HepG2 (cell line): ENCODE results near the gene FXR2. TPM values are rescaled to one million over a fixed set of nuclear protein-coding genes. Genes with fewer than 3 reads are reported as not detected.
A peak's percentile ranks its signal among the peaks of the same experiment; 100 is the strongest.

Source experiments
- ATAC-seq: fragments of 200-7000 bp; cut with Tn5 transposase; 3 replicates; pipeline ENCODE4 v1.9.1; 2020; ENCODE audit warnings: mild to moderate bottlenecking, moderate library complexity
- BruUV-seq: library from RNA; stranded (reverse); fragments of 400-500 nt; replicated peaks from 2 replicates; lab custom pipeline; 2021; lab: Mats Ljungman, UMichigan
- CTCF ChIA-PET: fragments of 300-600 bp; formaldehyde crosslinking; extraction: SDS; loops from one replicate; lab custom pipeline; 2021; ENCODE audit warnings: low total read pairs, inconsistent platforms, low intra/inter-chr PET ratio; lab: Yijun Ruan, JAX
- POLR2A ChIA-PET: fragments of 350-600 bp; sonication (Branson Sonifier 250); formaldehyde crosslinking; loops from one replicate; lab custom pipeline; 2020; ENCODE audit warnings: antibody characterized with exemption, inconsistent platforms; lab: Yijun Ruan, JAX
- DNase-seq: peaks from one replicate; pipeline ENCODE4 v3.0.0-alpha.2; 2015; ENCODE audit warnings: low spot score
- FAIRE-seq: peaks from 3 replicates; lab custom pipeline; 2011; peaks lifted over from hg19 to GRCh38; lab: Jason Lieb, UNC
- H2AFZ ChIP-seq: one replicate; pipeline ENCODE4 v1.6.1; 2011; ENCODE audit warnings: low read length, inconsistent platforms
- H3K27ac ChIP-seq: fragments of 300-600 bp; 3 replicates; pipeline ENCODE4 v1.8.0; 2011; ENCODE audit warnings: mixed run types, mild to moderate bottlenecking, mixed read lengths, low read length, inconsistent platforms; ENCODE audit not compliant: insufficient read depth; ENCODE audit errors: extremely low read length
- H3K27me3 ChIP-seq, 2 experiments: fragments of 200-600 bp in 1 of 2; 2 replicates in 1 of 2; 3 replicates in 1 of 2; pipeline versions ENCODE4 v1.6.0 to v1.8.0; 2011; ENCODE audit warnings: low read length in 2 of 2, mild to moderate bottlenecking in 2 of 2, moderate library complexity in 2 of 2, inconsistent platforms in 1 of 2; ENCODE audit not compliant: insufficient read depth in 2 of 2, control insufficient read depth in 1 of 2
- H3K36me3 ChIP-seq, 2 experiments: fragments of 200-600 bp in 1 of 2; replicated peaks in 1 of 2; 2 replicates in 1 of 2; 3 replicates in 1 of 2; pipeline versions ENCODE4 v1.5.1 to v1.8.0; 2011; ENCODE audit warnings: low read length in 2 of 2, inconsistent platforms in 1 of 2; ENCODE audit not compliant: insufficient read depth in 2 of 2, control insufficient read depth in 1 of 2
- H3K4me1 ChIP-seq: 2 replicates; pipeline ENCODE4 v1.5.1; 2012; ENCODE audit warnings: low read length, inconsistent platforms; ENCODE audit not compliant: insufficient read depth
- H3K4me2 ChIP-seq: 2 replicates; pipeline ENCODE4 v1.6.0; 2011; ENCODE audit warnings: low read depth, low read length, inconsistent platforms
- H3K4me3 ChIP-seq, 3 experiments: fragments of 200-600 bp in 1 of 3; sonication (generic), shearing (Covaris generic) in 1 of 3; replicated peaks in 1 of 3; 2 replicates each; pipeline ENCODE4 v1.5.1; 2011 to 2016; ENCODE audit warnings: low read length in 3 of 3, inconsistent platforms in 2 of 3, low read depth in 2 of 3, mild to moderate bottlenecking in 2 of 3, control low read depth in 1 of 3, mixed read lengths in 1 of 3; ENCODE audit not compliant: insufficient read depth in 1 of 3
- H3K79me2 ChIP-seq: one replicate; pipeline ENCODE4 v1.6.1; 2011; ENCODE audit warnings: low read length, inconsistent platforms; ENCODE audit not compliant: insufficient read depth
- H3K9ac ChIP-seq: 2 replicates; pipeline ENCODE4 v1.6.0; 2011; ENCODE audit warnings: mild to moderate bottlenecking, low read depth, low read length, inconsistent platforms; ENCODE audit not compliant: insufficient read depth
- H3K9me3 ChIP-seq: 2 replicates; pipeline ENCODE4 v1.5.1; 2012; ENCODE audit warnings: mild to moderate bottlenecking, low read length
- H4K20me1 ChIP-seq: 2 replicates; pipeline ENCODE4 v1.6.0; 2011; ENCODE audit warnings: inconsistent platforms, mild to moderate bottlenecking, low read length, moderate library complexity; ENCODE audit not compliant: insufficient read depth
- GTF2F1 ChIP-seq: fragments of 150-350 bp; IDR thresholded peaks from 2 replicates; pipeline ENCODE4 v1.6.1; 2014; ENCODE audit warnings: low read length
- KLF12 ChIP-seq: sonication (generic); formaldehyde crosslinking; IDR thresholded peaks from 2 replicates; pipeline ENCODE4 v1.4.0; 2020; ENCODE audit warnings: missing genetic modification reagents, borderline replicate concordance
- RFX3 ChIP-seq: IDR thresholded peaks from 2 replicates; pipeline ENCODE4 v1.6.1; 2016; ENCODE audit warnings: missing biosample characterization, missing genetic modification reagents
- ZBTB20 ChIP-seq: sonication (generic); formaldehyde crosslinking; IDR thresholded peaks from 2 replicates; pipeline ENCODE4 v1.8.1; 2023; ENCODE audit warnings: missing genetic modification reagents, low read depth, mild to moderate bottlenecking, borderline replicate concordance
- ZFX ChIP-seq: sonication (generic); formaldehyde crosslinking; IDR thresholded peaks from 2 replicates; pipeline ENCODE4 v1.4.0; 2020; ENCODE audit warnings: mild to moderate bottlenecking, low read depth, missing genetic modification reagents, moderate library complexity
- ZKSCAN8 ChIP-seq: IDR thresholded peaks from 2 replicates; pipeline ENCODE4 v1.6.1; 2016; ENCODE audit warnings: borderline replicate concordance, missing genetic modification reagents, missing compliant biosample characterization
- ZNF143 ChIP-seq: sonication (generic); formaldehyde crosslinking; IDR thresholded peaks from 2 replicates; pipeline ENCODE4 v1.4.0; 2020; ENCODE audit warnings: missing genetic modification reagents
- ZNF720 ChIP-seq: sonication (generic); formaldehyde crosslinking; IDR thresholded peaks from 2 replicates; pipeline ENCODE4 v1.4.0; 2020; ENCODE audit warnings: missing genetic modification reagents
- WGBS: methylation state at CpG from one replicate; pipeline ENCODE4 v1.1.6; 2017; ENCODE audit warnings: low lambda C conversion rate; 5-methylcytosine and 5-hydroxymethylcytosine counted together
- in situ Hi-C: cut with HindIII; loops from 2 replicates; pipeline ENCODE4 v1.10.0; 2017; ENCODE audit warnings: low pct_unique_long_range_greater_than_20kb; ENCODE audit not compliant: extremely low pct_ligation_motif_present
- intact Hi-C: fragments of 100-400 bp; cut with micrococcal nuclease; formaldehyde crosslinking; loops from one replicate; pipeline ENCODE4 v1.10.0; 2022; ENCODE audit not compliant: unreplicated experiment
- polyA plus RNA-seq, 8 experiments: library from polyadenylated mRNA; depleted of rRNA in 3 of 8; stranded (reverse) in 7 of 8; unstranded in 1 of 8; fragments of >200 nt; fragmentation: Illumina TruSeq in 4 of 8; extraction: Trizol in 4 of 8; gene quantifications; 2 replicates each; pipeline versions ENCODE4 v1.2.1 to v1.2.3, GENCODE V29; 2011 to 2016; ENCODE audit warnings: low read depth in 4 of 8, missing spikeins in 1 of 8, mixed read lengths in 1 of 8; ENCODE audit not compliant: insufficient read depth in 1 of 8
- total RNA-seq, 5 experiments: library from RNA; depleted of rRNA; stranded (reverse); fragments of >200 nt; fragmentation: Illumina TruSeq; extraction: Trizol; gene quantifications; 2 replicates each; pipeline ENCODE4 v1.2.3, GENCODE V29; 2016; ENCODE audit warnings: low read depth in 1 of 5
- TF ChIP-seq, protein P1 (sequence below): sonication (generic); formaldehyde crosslinking; IDR thresholded peaks from 2 replicates; pipeline ENCODE4 v1.5.0; 2020; ENCODE audit warnings: missing genetic modification reagents
- TF ChIP-seq, protein P2 (sequence below): IDR thresholded peaks from 2 replicates; pipeline ENCODE4 v1.6.1; 2016; ENCODE audit warnings: mild to moderate bottlenecking, missing biosample characterization, missing genetic modification reagents
- TF ChIP-seq, protein P3 (sequence below): sonication (generic); formaldehyde crosslinking; IDR thresholded peaks from 2 replicates; pipeline ENCODE4 v1.4.0; 2020; ENCODE audit warnings: mild to moderate bottlenecking, missing genetic modification reagents
- TF ChIP-seq, protein P4 (sequence below): sonication (generic); formaldehyde crosslinking; IDR thresholded peaks from 2 replicates; pipeline ENCODE4 v1.9.0; 2021; ENCODE audit warnings: missing genetic modification reagents, borderline replicate concordance
- TF ChIP-seq, protein P5 (sequence below): sonication (generic); formaldehyde crosslinking; IDR thresholded peaks from 2 replicates; pipeline ENCODE4 v1.4.0; 2020; ENCODE audit warnings: missing genetic modification reagents, borderline replicate concordance

The FXR2 gene
- total and polyA plus RNA-seq, 2 of the 13 experiments (the other 11 are each of a cell fraction or from before 2014, with no cell fraction given): 20.9 to 24.4 TPM

DNA sequence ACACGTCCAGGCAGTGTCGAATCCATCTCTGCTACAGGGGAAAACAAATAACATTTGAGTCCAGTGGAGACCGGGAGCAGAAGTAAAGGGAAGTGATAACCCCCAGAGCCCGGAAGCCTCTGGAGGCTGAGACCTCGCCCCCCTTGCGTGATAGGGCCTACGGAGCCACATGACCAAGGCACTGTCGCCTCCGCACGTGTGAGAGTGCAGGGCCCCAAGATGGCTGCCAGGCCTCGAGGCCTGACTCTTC, 42.4 kb downstream of the FXR2 start (continued):
- TF ChIP-seq ZFX: peak; percentile 97
- TF ChIP-seq, protein P1, sequence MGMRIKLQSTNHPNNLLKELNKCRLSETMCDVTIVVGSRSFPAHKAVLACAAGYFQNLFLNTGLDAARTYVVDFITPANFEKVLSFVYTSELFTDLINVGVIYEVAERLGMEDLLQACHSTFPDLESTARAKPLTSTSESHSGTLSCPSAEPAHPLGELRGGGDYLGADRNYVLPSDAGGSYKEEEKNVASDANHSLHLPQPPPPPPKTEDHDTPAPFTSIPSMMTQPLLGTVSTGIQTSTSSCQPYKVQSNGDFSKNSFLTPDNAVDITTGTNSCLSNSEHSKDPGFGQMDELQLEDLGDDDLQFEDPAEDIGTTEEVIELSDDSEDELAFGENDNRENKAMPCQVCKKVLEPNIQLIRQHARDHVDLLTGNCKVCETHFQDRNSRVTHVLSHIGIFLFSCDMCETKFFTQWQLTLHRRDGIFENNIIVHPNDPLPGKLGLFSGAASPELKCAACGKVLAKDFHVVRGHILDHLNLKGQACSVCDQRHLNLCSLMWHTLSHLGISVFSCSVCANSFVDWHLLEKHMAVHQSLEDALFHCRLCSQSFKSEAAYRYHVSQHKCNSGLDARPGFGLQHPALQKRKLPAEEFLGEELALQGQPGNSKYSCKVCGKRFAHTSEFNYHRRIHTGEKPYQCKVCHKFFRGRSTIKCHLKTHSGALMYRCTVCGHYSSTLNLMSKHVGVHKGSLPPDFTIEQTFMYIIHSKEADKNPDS (CRISPR knock-in tag): 0 out of 2 replicates have a peak, but pooled peaks have one; percentile 11
- TF ChIP-seq ZNF143 (CRISPR knock-in tag): peak; percentile 63

DNA sequence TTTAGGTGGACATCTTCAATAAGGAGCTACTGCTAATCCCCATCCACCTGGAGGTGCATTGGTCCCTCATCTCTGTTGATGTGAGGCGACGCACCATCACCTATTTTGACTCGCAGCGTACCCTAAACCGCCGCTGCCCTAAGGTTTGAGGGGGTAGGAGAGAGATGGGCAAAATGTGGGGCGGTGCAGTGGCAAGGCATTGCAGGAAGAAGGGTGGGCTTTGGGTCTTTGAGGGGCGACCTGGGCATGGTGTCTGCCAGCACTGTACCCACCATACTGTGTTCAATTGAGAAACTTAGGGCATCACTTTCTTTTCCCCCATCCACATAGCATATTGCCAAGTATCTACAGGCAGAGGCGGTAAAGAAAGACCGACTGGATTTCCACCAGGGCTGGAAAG, 44.3 kb downstream of the FXR2 start:
- ChIA-PET POLR2A (interaction anchor here (0.9 to 1.9 kb wide), 2 partner anchors 9 to 45 kb away, joined by 3 to 6 read pairs; partner anchors contain the start of genes CD68 and FXR2), CTCF (no interaction called here)
- no TSS peak for BruUV-seq
- H3K4me1 ChIP-seq: peaks cover 27% of the 10 kb centered on the region
- no peaks in the 10 kb centered on the region; a peak in 1 of 5 replicates for H3K27me3 ChIP-seq
- H3K36me3 ChIP-seq: peaks cover 10 to 59% of the 10 kb centered on the region in 2 experiments
- peaks cover 31% of the 10 kb centered on the region for H3K79me2 ChIP-seq
- no peak overlapping the region for H3K4me3 ChIP-seq
- intact Hi-C loops: loop anchor here (5.0 kb wide), 1 partner anchor 117 kb away; the partner anchor contains the start of genes TP53 and WRAP53
- H3K4me2 ChIP-seq: no peak overlapping the region
- DNase-seq (no peak), FAIRE-seq (no peak), ATAC-seq (no peak)
- no peak overlapping the region for H3K27ac ChIP-seq
- H3K9me3 ChIP-seq: no peaks in the 10 kb centered on the region
- in situ Hi-C loops: loop anchor here (10.0 kb wide), 1 partner anchor 274 kb away; no protein-coding TSS in a partner anchor
- H4K20me1 ChIP-seq: peaks cover 19% of the 10 kb centered on the region
- no peak overlapping the region for H3K9ac ChIP-seq
- no peak overlapping the region for H2AFZ ChIP-seq
- WGBS: 100% methylated on average over 10 of the region's 10 CpGs
- TF ChIP-seq ZBTB20 (CRISPR knock-in tag) (no peak), KLF12 (CRISPR knock-in tag) (no peak), ZNF720 (CRISPR knock-in tag) (no peak), RFX3 (CRISPR knock-in tag) (no peak), ZKSCAN8 (CRISPR knock-in tag) (no peak), GTF2F1 (no peak)
- TF ChIP-seq, protein P2, sequence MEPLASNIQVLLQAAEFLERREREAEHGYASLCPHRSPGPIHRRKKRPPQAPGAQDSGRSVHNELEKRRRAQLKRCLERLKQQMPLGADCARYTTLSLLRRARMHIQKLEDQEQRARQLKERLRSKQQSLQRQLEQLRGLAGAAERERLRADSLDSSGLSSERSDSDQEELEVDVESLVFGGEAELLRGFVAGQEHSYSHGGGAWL (CRISPR knock-in tag): no peak
- TF ChIP-seq, protein P3, sequence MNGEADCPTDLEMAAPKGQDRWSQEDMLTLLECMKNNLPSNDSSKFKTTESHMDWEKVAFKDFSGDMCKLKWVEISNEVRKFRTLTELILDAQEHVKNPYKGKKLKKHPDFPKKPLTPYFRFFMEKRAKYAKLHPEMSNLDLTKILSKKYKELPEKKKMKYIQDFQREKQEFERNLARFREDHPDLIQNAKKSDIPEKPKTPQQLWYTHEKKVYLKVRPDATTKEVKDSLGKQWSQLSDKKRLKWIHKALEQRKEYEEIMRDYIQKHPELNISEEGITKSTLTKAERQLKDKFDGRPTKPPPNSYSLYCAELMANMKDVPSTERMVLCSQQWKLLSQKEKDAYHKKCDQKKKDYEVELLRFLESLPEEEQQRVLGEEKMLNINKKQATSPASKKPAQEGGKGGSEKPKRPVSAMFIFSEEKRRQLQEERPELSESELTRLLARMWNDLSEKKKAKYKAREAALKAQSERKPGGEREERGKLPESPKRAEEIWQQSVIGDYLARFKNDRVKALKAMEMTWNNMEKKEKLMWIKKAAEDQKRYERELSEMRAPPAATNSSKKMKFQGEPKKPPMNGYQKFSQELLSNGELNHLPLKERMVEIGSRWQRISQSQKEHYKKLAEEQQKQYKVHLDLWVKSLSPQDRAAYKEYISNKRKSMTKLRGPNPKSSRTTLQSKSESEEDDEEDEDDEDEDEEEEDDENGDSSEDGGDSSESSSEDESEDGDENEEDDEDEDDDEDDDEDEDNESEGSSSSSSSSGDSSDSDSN: no peak
- TF ChIP-seq, protein P4, sequence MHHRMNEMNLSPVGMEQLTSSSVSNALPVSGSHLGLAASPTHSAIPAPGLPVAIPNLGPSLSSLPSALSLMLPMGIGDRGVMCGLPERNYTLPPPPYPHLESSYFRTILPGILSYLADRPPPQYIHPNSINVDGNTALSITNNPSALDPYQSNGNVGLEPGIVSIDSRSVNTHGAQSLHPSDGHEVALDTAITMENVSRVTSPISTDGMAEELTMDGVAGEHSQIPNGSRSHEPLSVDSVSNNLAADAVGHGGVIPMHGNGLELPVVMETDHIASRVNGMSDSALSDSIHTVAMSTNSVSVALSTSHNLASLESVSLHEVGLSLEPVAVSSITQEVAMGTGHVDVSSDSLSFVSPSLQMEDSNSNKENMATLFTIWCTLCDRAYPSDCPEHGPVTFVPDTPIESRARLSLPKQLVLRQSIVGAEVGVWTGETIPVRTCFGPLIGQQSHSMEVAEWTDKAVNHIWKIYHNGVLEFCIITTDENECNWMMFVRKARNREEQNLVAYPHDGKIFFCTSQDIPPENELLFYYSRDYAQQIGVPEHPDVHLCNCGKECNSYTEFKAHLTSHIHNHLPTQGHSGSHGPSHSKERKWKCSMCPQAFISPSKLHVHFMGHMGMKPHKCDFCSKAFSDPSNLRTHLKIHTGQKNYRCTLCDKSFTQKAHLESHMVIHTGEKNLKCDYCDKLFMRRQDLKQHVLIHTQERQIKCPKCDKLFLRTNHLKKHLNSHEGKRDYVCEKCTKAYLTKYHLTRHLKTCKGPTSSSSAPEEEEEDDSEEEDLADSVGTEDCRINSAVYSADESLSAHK (CRISPR knock-in tag): no peak
- TF ChIP-seq, protein P5, sequence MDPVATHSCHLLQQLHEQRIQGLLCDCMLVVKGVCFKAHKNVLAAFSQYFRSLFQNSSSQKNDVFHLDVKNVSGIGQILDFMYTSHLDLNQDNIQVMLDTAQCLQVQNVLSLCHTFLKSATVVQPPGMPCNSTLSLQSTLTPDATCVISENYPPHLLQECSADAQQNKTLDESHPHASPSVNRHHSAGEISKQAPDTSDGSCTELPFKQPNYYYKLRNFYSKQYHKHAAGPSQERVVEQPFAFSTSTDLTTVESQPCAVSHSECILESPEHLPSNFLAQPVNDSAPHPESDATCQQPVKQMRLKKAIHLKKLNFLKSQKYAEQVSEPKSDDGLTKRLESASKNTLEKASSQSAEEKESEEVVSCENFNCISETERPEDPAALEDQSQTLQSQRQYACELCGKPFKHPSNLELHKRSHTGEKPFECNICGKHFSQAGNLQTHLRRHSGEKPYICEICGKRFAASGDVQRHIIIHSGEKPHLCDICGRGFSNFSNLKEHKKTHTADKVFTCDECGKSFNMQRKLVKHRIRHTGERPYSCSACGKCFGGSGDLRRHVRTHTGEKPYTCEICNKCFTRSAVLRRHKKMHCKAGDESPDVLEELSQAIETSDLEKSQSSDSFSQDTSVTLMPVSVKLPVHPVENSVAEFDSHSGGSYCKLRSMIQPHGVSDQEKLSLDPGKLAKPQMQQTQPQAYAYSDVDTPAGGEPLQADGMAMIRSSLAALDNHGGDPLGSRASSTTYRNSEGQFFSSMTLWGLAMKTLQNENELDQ: no peak
